ENCODE results near the gene BIRC3.

DNA sequence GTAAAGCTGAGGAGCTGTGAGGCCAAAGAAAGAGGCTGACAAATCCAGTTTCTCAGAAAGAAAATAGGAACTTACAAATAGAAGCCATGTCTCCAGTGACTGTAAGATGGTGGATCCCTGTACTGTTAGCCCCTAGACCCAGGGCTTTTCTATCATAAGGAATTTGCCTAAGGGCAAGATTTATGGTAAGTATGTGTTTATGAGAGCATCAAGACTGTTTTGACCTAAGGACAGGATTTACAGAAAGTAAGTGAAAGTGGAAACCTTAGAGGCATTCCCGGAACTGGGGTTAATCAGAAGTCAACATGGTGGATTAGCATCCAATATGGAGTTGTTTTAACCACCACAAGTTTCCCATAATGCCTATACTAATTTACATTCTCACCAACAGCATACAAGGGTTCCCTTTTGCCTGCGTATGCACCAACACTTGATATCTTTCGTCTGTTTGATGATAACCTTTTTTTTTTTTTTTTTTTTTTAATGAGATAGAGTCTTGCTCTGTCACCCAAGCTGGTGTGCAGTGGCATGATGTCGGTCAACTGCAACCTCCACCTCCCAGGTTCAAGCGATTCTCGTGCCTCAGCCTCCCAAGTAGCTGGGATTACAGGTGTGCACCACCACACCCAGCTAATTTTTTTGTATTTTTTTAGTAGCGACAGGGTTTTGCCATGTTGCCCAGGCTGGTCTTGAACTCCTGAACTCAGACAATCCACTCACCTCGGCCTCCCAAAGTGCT lies 69.9 kb downstream of the BIRC3 start:
- TF ChIP-seq EP300 (IDR thresholded peaks at IDR 0.05; ENCODE audit: low read depth) (no peak), POLR2A (IDR thresholded peaks at IDR 0.05) (no peak), POLR2AphosphoS5 (IDR thresholded peaks at IDR 0.05) (no peak)
- TF ChIP-seq, protein P1, sequence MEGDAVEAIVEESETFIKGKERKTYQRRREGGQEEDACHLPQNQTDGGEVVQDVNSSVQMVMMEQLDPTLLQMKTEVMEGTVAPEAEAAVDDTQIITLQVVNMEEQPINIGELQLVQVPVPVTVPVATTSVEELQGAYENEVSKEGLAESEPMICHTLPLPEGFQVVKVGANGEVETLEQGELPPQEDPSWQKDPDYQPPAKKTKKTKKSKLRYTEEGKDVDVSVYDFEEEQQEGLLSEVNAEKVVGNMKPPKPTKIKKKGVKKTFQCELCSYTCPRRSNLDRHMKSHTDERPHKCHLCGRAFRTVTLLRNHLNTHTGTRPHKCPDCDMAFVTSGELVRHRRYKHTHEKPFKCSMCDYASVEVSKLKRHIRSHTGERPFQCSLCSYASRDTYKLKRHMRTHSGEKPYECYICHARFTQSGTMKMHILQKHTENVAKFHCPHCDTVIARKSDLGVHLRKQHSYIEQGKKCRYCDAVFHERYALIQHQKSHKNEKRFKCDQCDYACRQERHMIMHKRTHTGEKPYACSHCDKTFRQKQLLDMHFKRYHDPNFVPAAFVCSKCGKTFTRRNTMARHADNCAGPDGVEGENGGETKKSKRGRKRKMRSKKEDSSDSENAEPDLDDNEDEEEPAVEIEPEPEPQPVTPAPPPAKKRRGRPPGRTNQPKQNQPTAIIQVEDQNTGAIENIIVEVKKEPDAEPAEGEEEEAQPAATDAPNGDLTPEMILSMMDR (IDR thresholded peaks at IDR 0.05), result no peak

Measured in transverse colon (tissue), 4 donors.